ENCODE results near the gene TIMM50. TPM values are rescaled to one million over a fixed set of nuclear protein-coding genes. Genes with fewer than 3 reads are reported as not detected.

Gene TIMM50
- total RNA-seq, 4 donors from 2014 or later, result 25.4 to 61.1 (median 33.2) TPM

DNA sequence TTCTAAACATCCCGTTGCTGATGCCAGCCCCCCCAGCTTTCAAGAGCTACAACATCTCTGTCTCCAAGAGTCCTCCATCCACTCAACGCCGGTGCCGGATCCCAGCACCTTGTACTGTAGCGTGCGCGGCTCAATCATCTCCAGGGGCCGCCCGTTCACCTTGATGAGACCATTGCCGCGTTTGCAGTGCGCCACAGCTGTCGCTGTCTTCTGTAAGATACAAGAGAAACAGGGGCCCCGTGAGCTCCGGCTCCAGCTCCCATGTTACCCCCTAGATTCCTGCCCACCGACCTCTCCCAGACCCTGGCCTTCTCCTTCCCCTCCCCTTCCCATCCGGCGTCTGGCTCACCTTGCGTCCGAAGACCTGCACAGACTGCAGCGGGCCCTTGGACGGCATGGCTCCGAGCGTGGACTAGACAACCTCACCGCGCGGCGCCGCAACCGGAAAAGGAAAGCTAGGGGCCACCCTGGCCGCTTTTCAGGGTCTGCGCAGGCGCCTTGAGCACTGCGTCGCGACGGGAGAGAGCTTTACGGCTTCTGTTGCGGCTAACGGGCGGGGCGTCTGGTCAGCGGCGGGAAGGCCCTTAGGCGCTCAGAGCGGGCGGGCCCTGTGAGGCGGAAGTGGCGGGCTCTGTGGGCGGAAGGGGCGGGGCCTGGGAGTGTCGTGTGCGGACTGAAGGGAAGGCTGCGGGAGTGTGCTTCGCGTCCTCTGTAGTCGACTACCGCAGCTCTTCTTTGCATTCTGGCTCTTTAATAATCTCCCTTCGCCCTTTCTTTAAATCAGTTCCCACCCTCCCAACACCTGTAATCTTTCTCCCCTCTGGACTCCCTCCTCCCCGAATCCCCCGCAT lies 44.9 kb upstream of the TIMM50 start, which contains the start of gene RPS16:
Gene RPS16 (minus strand): TSS at position 451 of the 851 bp plus-strand sequence. CDS start 54 bp downstream, at position 397.
- H3K9me3 ChIP-seq, result no peaks in the 10 kb centered on the region
- peak within 1 kb of the TSS; percentile 82 to 91 (median 85) for H3K4me3 ChIP-seq
- no peaks in the 10 kb centered on the region for H3K27me3 ChIP-seq
- peak; percentile 97 for TF ChIP-seq POLR2A (IDR thresholded peaks at IDR 0.05)
- TF ChIP-seq, protein P1, sequence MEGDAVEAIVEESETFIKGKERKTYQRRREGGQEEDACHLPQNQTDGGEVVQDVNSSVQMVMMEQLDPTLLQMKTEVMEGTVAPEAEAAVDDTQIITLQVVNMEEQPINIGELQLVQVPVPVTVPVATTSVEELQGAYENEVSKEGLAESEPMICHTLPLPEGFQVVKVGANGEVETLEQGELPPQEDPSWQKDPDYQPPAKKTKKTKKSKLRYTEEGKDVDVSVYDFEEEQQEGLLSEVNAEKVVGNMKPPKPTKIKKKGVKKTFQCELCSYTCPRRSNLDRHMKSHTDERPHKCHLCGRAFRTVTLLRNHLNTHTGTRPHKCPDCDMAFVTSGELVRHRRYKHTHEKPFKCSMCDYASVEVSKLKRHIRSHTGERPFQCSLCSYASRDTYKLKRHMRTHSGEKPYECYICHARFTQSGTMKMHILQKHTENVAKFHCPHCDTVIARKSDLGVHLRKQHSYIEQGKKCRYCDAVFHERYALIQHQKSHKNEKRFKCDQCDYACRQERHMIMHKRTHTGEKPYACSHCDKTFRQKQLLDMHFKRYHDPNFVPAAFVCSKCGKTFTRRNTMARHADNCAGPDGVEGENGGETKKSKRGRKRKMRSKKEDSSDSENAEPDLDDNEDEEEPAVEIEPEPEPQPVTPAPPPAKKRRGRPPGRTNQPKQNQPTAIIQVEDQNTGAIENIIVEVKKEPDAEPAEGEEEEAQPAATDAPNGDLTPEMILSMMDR (IDR thresholded peaks at IDR 0.05), result no peak
- peaks cover 0 to 27% (median 0%) of the 10 kb centered on the region in 3 donors for H3K36me3 ChIP-seq
- peak within 1 kb of the TSS; percentile 79 to 91 (median 88) for H3K27ac ChIP-seq
- peak; percentile 98 to 99 (median 99) for DNase-seq
- H3K4me1 ChIP-seq, result peaks cover 0 to 36% (median 17%) of the 10 kb centered on the region in 4 donors

DNA sequence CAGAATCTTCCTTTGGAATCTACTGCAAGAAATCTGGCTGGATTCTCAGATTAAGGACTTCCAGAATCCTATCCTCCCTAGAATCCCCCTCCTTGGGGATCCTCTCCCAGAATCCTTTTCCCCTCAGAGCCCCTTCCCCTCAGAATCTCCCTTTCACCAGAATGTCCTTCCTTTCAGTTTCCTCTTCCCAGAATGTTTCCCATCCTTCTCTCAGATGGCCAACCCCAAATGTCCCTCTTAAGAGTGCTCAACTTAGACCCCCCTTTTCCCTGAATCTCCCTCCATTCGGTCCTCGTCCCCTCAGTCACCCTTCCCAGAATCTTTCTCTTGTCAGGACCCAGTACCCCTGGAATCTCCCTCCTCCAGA lies 44.3 kb upstream of the TIMM50 start:
- Histone ChIP-seq H3K36me3 (peaks cover 0 to 27% (median 0%) of the 10 kb centered on the region in 3 donors), H3K9me3 (no peaks in the 10 kb centered on the region), H3K4me1 (peaks cover 0 to 33% (median 11%) of the 10 kb centered on the region in 4 donors), H3K27ac (peak overlapping the region; percentile 79 to 91 (median 88)), H3K27me3 (no peaks in the 10 kb centered on the region), H3K4me3 (peak overlapping the region; percentile 82 to 91 (median 85))
- no peak for DNase-seq
- TF ChIP-seq, protein P1 (IDR thresholded peaks at IDR 0.05), result no peak
- no peak for TF ChIP-seq POLR2A (IDR thresholded peaks at IDR 0.05)

DNA sequence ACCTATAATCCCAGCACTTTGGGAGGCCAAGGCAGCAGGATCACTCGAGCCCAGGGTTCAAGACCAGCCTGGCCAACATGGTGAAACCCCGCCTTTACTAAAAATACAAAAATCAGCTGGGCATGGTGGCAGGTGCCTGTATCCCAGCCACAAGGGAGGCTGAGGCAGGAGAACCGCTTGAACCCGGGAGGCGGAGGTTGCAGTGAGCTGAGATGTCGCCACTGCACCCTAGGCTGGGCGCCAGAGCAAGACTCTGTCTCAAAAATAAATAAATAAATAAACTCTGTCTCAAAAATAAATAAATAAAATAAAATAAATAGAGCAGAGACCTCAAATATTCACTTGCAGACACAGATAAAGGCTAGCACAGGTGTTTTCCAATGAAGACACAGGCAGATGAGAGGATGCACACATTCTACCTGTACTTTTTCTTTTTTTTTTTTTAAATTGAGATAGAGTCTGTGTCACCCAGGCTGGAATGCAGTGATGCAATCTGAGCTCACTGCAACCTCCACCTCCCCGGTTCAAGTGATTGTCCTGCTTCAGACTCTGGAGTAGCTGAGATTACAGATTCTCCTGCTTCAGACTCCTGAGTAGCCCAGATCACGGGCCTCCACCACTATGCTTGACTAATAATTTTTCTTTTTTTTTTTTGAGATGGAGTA lies 42.2 kb upstream of the TIMM50 start:
- H3K27me3 ChIP-seq, result no peaks in the 10 kb centered on the region
- no peak overlapping the region for H3K27ac ChIP-seq
- no peaks in the 10 kb centered on the region for H3K9me3 ChIP-seq
- H3K36me3 ChIP-seq, result peaks cover 0 to 10% (median 0%) of the 10 kb centered on the region in 3 donors
- no peak for TF ChIP-seq POLR2A (IDR thresholded peaks at IDR 0.05)
- TF ChIP-seq, protein P1 (IDR thresholded peaks at IDR 0.05), result no peak
- H3K4me1 ChIP-seq, result peaks cover 0 to 33% (median 11%) of the 10 kb centered on the region in 4 donors
- no peak for DNase-seq
- H3K4me3 ChIP-seq, result no peak overlapping the region

DNA sequence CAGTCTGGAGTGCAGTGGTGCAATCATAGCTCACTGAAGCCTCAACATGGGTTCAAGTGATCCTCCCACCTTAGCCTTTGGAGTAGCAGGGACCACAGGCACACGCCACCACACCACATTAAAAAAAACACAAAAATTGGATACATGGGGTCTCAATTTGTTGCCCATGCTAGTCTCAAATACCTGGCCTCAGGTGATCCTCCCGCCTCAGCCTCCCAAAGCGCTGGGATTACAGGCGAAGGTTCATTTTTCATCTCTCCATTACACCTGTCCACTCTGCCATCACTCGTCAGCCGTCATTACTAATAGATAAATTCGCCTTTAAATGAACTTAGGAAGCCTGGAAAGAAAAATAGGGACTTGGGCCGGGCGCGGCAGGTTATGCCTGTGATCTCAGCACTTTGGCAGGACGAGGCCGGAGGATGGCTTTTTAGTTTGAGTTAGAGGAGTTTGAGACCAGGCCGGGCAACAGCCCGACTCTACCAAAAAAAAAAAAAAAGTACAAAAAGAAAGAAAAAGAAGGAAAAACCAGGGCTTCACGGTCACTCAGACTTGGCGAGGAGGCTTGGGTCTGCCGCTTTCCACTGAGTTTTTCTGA lies 35.9 kb upstream of the TIMM50 start:
- Histone ChIP-seq H3K27ac (peak overlapping the region; percentile 86 to 95 (median 90)), H3K4me1 (peaks cover 0 to 45% (median 19%) of the 10 kb centered on the region in 4 donors), H3K4me3 (peak overlapping the region; percentile 86 to 95 (median 90)), H3K9me3 (no peaks in the 10 kb centered on the region), H3K27me3 (no peaks in the 10 kb centered on the region), H3K36me3 (no peaks in the 10 kb centered on the region)
- no peak for DNase-seq
- no peak for TF ChIP-seq POLR2A (IDR thresholded peaks at IDR 0.05)
- TF ChIP-seq, protein P1 (IDR thresholded peaks at IDR 0.05), result no peak

Measured in Peyer's patch (tissue), 4 donors.